Osteocyte (in vitro differentiated cells): Measurements from ENCODE around the gene POLN. TPM values are rescaled to one million over a fixed set of nuclear protein-coding genes. Genes with fewer than 3 reads are reported as not detected.

Experiments
- DNase-seq: peaks from one replicate; pipeline ENCODE4 v3.0.0; 2021; ENCODE audit warnings: mixed read lengths; ENCODE audit not compliant: unreplicated experiment; ENCODE audit errors: extremely low spot score
- H3K27ac Mint-ChIP-seq: one replicate; pipeline ENCODE4 v1.8.0; 2021; ENCODE audit warnings: mild to moderate bottlenecking, mixed read lengths; ENCODE audit not compliant: unreplicated experiment
- H3K27me3 Mint-ChIP-seq: one replicate; pipeline ENCODE4 v1.8.0; 2021; ENCODE audit warnings: mixed read lengths; ENCODE audit not compliant: unreplicated experiment
- H3K36me3 Mint-ChIP-seq: one replicate; pipeline ENCODE4 v1.8.0; 2021; ENCODE audit warnings: mixed read lengths; ENCODE audit not compliant: unreplicated experiment
- H3K4me1 Mint-ChIP-seq: one replicate; pipeline ENCODE4 v1.8.0; 2021; ENCODE audit warnings: mixed read lengths; ENCODE audit not compliant: unreplicated experiment
- H3K4me3 Mint-ChIP-seq: one replicate; pipeline ENCODE4 v1.8.0; 2021; ENCODE audit warnings: mild to moderate bottlenecking, moderate library complexity, mixed read lengths; ENCODE audit not compliant: unreplicated experiment
- H3K9me3 Mint-ChIP-seq: one replicate; pipeline ENCODE4 v1.8.0; 2021; ENCODE audit warnings: mixed read lengths; ENCODE audit not compliant: unreplicated experiment
- total RNA-seq: library from RNA; stranded (reverse); gene quantifications from 2 replicates; pipeline ENCODE4 v1.2.1, GENCODE V29; 2021
- TF ChIP-seq, protein P1 (sequence below): fragments of 200-600 bp; sonication (generic); IDR thresholded peaks from 2 replicates; pipeline ENCODE4 v1.5.0; 2021; ENCODE audit warnings: antibody characterized with exemption, mild to moderate bottlenecking, moderate library complexity

The POLN gene
- total RNA-seq, 1 donor from 2014 or later = 4.2 TPM

DNA sequence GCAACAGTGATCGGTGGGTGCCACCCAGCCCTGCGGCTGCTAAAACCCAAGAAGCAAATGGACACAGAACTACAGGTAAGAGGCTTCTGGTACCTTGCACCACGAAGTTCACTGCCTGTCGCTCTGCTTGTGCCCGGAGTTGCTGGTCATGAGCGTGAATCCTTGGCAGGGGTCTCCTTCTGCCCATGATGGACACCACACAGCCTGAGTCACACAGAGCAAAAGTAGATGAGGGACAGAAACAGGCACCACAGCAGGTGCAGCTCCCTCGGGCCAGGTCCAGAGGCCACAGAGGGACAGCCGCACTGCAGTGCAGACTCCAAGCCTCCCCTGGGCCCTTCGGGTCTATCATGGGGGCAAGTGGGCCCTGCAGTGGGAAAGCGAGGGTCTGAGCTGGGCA is 160.4 kb downstream of the POLN start:
- H3K27me3 Mint-ChIP-seq = no peaks in the 10 kb centered on the region
- no peak overlapping the region for H3K27ac Mint-ChIP-seq
- peak; percentile 46 for DNase-seq
- H3K4me3 Mint-ChIP-seq = no peak overlapping the region
- no peaks in the 10 kb centered on the region for H3K4me1 Mint-ChIP-seq
- no peaks in the 10 kb centered on the region for H3K9me3 Mint-ChIP-seq
- no peaks in the 10 kb centered on the region for H3K36me3 Mint-ChIP-seq
- TF ChIP-seq, protein P1, sequence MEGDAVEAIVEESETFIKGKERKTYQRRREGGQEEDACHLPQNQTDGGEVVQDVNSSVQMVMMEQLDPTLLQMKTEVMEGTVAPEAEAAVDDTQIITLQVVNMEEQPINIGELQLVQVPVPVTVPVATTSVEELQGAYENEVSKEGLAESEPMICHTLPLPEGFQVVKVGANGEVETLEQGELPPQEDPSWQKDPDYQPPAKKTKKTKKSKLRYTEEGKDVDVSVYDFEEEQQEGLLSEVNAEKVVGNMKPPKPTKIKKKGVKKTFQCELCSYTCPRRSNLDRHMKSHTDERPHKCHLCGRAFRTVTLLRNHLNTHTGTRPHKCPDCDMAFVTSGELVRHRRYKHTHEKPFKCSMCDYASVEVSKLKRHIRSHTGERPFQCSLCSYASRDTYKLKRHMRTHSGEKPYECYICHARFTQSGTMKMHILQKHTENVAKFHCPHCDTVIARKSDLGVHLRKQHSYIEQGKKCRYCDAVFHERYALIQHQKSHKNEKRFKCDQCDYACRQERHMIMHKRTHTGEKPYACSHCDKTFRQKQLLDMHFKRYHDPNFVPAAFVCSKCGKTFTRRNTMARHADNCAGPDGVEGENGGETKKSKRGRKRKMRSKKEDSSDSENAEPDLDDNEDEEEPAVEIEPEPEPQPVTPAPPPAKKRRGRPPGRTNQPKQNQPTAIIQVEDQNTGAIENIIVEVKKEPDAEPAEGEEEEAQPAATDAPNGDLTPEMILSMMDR = no peak

DNA sequence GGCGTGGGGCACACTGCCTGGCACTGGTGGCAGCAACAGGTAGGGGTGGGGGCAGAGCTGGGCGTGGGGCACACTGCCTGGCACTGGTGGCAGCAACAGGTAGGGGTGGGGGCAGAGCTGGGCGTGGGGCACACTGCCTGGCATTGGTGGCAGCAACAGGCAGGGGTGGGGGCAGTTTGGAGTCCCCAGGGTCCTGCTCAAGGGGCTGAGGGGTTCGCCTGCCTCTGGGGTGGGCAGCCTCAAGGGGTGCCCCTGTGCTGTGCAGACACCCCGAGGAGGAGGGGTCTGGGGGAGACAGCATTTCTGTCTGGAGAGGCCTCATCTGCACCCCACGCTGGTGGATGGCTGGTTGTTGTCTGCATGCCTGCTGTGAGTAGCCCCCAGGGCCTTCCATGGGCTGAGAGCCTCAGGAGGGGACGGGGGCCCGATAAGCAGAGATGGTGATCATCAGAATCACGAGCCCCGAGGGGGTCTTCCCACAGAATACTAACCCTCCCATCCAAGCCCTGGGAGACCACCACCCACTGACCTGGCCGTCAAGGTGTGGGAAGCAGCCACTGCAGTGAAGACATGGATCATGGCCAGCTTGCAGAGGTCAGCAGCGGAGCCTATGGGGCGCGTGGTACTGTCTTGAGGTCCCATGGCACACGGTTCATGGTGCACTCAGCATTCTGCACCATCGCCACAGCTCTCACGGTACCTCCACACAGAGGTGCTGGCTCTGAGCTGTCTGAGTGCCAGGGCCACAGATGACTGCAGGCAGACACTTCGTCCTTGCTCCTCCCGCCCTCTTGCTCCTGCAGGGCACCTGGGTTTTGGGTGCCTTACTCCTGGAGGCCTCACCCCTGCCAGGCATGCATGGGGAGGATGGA is 161.3 kb downstream of the POLN start:
- DNase-seq = peak; percentile 73
- Mint-ChIP-seq H3K4me3 (no peak overlapping the region), H3K27ac (no peak overlapping the region)

DNA sequence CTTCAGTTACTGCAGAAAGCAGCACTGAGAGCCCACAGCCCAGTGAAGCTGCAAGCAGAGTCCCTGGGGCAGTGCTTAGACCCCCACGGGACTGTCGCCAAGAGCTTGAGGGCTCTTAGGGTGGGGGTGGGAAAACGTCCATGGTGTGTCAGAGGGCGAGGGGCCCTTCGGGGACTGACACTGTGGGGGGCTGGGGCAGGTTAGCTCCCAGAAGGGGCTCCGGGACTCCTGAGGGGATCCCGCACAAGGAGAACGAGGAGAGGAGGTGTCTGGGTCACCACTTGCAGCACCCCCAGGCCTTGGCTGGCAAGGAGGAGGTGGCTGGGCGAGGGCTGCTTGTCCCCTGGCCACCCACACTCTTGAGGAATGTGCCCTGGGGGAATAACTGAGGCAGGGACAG is 162.0 kb downstream of the POLN start:
- peak; percentile 83 for DNase-seq
- TF ChIP-seq, protein P1 = no peak
- H3K4me1 Mint-ChIP-seq = no peaks in the 10 kb centered on the region
- H3K27ac Mint-ChIP-seq = no peak overlapping the region
- H3K27me3 Mint-ChIP-seq = no peaks in the 10 kb centered on the region
- H3K36me3 Mint-ChIP-seq = no peaks in the 10 kb centered on the region
- no peak overlapping the region for H3K4me3 Mint-ChIP-seq
- no peaks in the 10 kb centered on the region for H3K9me3 Mint-ChIP-seq

More for the DNA sequence above, 161.3 kb downstream of the POLN start:
- H3K4me1 Mint-ChIP-seq = no peaks in the 10 kb centered on the region
- TF ChIP-seq, protein P1 = no peak
- no peaks in the 10 kb centered on the region for H3K36me3 Mint-ChIP-seq
- no peaks in the 10 kb centered on the region for H3K9me3 Mint-ChIP-seq
- no peaks in the 10 kb centered on the region for H3K27me3 Mint-ChIP-seq

DNA sequence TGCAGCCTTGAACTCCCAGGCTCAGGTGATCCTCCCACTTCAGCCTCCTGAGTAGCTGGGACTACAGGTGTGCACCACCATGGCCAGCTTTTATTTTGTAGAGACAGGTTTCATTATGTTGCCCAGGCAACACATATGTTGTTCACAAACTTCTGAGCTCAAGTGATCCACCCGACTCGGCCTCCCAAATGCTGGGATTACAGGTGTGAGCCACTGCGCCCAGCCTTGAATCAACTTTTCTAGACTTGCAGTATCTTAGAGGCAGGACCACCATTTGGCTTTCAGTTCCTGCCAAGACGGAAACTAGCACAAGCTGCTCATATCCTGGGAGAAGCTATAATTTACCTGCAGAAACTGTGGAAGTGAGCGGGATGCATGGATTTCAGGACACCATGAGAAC is 162.9 kb downstream of the POLN start:
- no peaks in the 10 kb centered on the region for H3K9me3 Mint-ChIP-seq
- TF ChIP-seq, protein P1 = no peak
- no peaks in the 10 kb centered on the region for H3K4me1 Mint-ChIP-seq
- DNase-seq = no peak
- no peak overlapping the region for H3K27ac Mint-ChIP-seq
- no peaks in the 10 kb centered on the region for H3K36me3 Mint-ChIP-seq
- H3K4me3 Mint-ChIP-seq = no peak overlapping the region
- H3K27me3 Mint-ChIP-seq = no peaks in the 10 kb centered on the region

DNA sequence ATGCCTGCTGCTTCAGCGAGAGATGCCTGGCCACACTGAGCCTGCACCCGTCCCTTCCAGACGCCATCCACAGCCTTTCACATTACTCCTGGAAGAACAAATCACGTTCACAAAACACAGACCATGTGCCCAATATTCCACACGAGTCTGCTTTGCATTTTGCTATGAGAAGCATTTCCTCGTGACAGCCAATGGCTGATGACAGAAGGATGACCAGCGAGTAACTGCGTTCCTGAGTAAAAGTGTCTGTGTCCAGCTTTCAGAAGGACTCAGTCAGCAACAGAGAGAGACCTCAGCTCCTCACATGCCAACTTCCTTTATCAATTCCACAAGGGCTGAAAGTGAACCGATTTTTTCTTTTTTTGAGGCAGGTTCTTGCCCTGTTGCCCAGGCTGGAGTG is 163.3 kb downstream of the POLN start:
- DNase-seq = no peak
- H3K27ac Mint-ChIP-seq = no peak overlapping the region
- TF ChIP-seq, protein P1 = no peak
- H3K4me3 Mint-ChIP-seq = no peak overlapping the region
- no peaks in the 10 kb centered on the region for H3K27me3 Mint-ChIP-seq
- no peaks in the 10 kb centered on the region for H3K4me1 Mint-ChIP-seq
- no peaks in the 10 kb centered on the region for H3K36me3 Mint-ChIP-seq
- H3K9me3 Mint-ChIP-seq = no peaks in the 10 kb centered on the region
